SU-DHL-6 (cell line): ENCODE measurements around the gene CFAP100.

Experiments
- CTCF ChIP-seq: fragments of 200-600 bp; sonication (generic); IDR thresholded peaks from one replicate; pipeline ENCODE4 v1.5.1; 2017; ENCODE audit warnings: antibody characterized with exemption, mild to moderate bottlenecking, low read length, moderate library complexity; ENCODE audit not compliant: insufficient read depth, poor library complexity, severe bottlenecking
- EZH2phosphoT487 ChIP-seq: fragments of 200-600 bp; sonication (generic), shearing (Covaris generic); conservative IDR thresholded peaks from 2 replicates; pipeline ENCODE4 v1.6.1; 2018; ENCODE audit warnings: mild to moderate bottlenecking, antibody characterized with exemption, low read length, moderate library complexity, mixed read lengths

DNA sequence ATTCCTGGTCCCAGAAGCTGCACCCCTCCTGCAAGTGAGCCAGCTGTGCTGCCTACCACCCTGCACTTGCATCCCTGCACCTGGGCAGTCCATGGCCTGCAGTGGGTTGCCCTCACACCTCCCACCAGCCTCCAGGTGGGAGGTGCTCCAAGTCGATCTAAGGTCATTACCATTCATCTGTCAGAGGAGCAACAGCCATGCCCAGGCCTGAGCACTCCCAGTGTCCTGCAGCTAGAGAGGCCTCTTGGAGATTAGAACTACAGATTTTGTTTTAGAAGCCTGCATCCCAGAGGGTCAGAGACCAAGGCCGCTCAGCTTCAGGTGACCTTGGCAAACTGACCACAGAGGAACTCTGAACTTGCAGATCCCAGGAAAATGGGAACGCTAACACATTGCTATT, 90.0 kb downstream of the CFAP100 start:
- TF ChIP-seq CTCF (no peak), EZH2phosphoT487 (no peak)
